Hippocampal formation (tissue), 2 donors: ENCODE data around the gene SPDYE4.

Source experiments
- DNase-seq, 2 donors: peaks; one replicate each; lab custom pipeline; 2025; lab: John Stamatoyannopoulos, UW

The SPDYE4 gene

GRCh38 chr17:8712698-8713097 lies 45.6 kb downstream of the SPDYE4 start:
- DNase-seq, result no peak

- DNase-seq, result no peak
Measured at GRCh38 chr17:8711291-8711690, 47.1 kb downstream of the SPDYE4 start.

GRCh38 chr17:8710813-8711212 lies 47.5 kb downstream of the SPDYE4 start:
- no peak for DNase-seq

- no peak for DNase-seq
Measured at GRCh38 chr17:8709006-8709405, 49.3 kb downstream of the SPDYE4 start.

- DNase-seq, result no peak
Measured at GRCh38 chr17:8708025-8708461, 50.3 kb downstream of the SPDYE4 start.

- no peak for DNase-seq
Measured at GRCh38 chr17:8707332-8708024, 50.9 kb downstream of the SPDYE4 start.

- no peak for DNase-seq
Measured at GRCh38 chr17:8706431-8706830, 51.9 kb downstream of the SPDYE4 start.

GRCh38 chr17:8705427-8705826 lies 52.9 kb downstream of the SPDYE4 start:
- DNase-seq, result no peak

GRCh38 chr17:8703001-8703400 lies 55.3 kb downstream of the SPDYE4 start:
- no peak for DNase-seq

- no peak for DNase-seq
Measured at GRCh38 chr17:8701754-8702153, 56.6 kb downstream of the SPDYE4 start.

- DNase-seq, result no peak
Measured at GRCh38 chr17:8701221-8701620, 57.1 kb downstream of the SPDYE4 start.
